ENCODE measurements around the gene TNFRSF6B. TPM values are rescaled to one million over a fixed set of nuclear protein-coding genes. Genes with fewer than 3 reads are reported as not detected.

The TNFRSF6B gene
- polyA plus RNA-seq, 5 donors, result 0.98 to 3.3 (median 2.0) TPM

- DNase-seq, result no peak
Observed at GRCh38 chr20:63746751-63747315, 50.4 kb downstream of the TNFRSF6B start.

GRCh38 chr20:63747622-63748069 is 51.2 kb downstream of the TNFRSF6B start:
- DNase-seq, result no peak

Other genes starting within 250 kb of the TNFRSF6B start
- 10 to 100 TPM in 4 of 5 donors, 1 to 10 TPM in 1; 7.9 to 25.2 (median 12.4) TPM for gene KCNQ2, start 224.0 kb upstream of the TNFRSF6B start, polyA plus RNA-seq (ENCODE audit: insufficient read depth in 1 of 5, insufficient read length in 5 of 5, low replicate concordance in 1 of 5)
- 10 to 100 TPM in 1 of 5 donors, under 1 TPM in 4; 0.36 to 38.6 (median 0.61) TPM for gene EEF1A2, start 197.6 kb upstream of the TNFRSF6B start, polyA plus RNA-seq (ENCODE audit: insufficient read depth in 1 of 5, insufficient read length in 5 of 5, low replicate concordance in 1 of 5)
- 100 to 1,000 TPM; 140 to 601 (median 282) TPM for gene PPDPF, start 175.9 kb upstream of the TNFRSF6B start, polyA plus RNA-seq (ENCODE audit: insufficient read depth in 1 of 5, insufficient read length in 5 of 5, low replicate concordance in 1 of 5)
- under 1 TPM; 0.43 to 0.82 (median 0.55) TPM for gene PTK6, start 159.3 kb upstream of the TNFRSF6B start, polyA plus RNA-seq (ENCODE audit: insufficient read depth in 1 of 5, insufficient read length in 5 of 5, low replicate concordance in 1 of 5)
- under 1 TPM; 0.12 to 0.27 (median 0.15) TPM for gene SRMS, start 148.9 kb upstream of the TNFRSF6B start, polyA plus RNA-seq (ENCODE audit: insufficient read depth in 1 of 5, insufficient read length in 5 of 5, low replicate concordance in 1 of 5)
- gene FNDC11, start 142.5 kb upstream of the TNFRSF6B start, polyA plus RNA-seq (ENCODE audit: insufficient read depth in 1 of 5, insufficient read length in 5 of 5, low replicate concordance in 1 of 5), result under 1 TPM; 0.66 to 0.91 (median 0.71) TPM
- gene HELZ2, start 122.4 kb upstream of the TNFRSF6B start, polyA plus RNA-seq (ENCODE audit: insufficient read depth in 1 of 5, insufficient read length in 5 of 5, low replicate concordance in 1 of 5), result 10 to 100 TPM; 12.2 to 20.9 (median 14.4) TPM
- 10 to 100 TPM in 2 of 5 donors, 1 to 10 TPM in 3; 7.7 to 13.5 (median 9.9) TPM for gene GMEB2, start 69.6 kb upstream of the TNFRSF6B start, polyA plus RNA-seq (ENCODE audit: insufficient read depth in 1 of 5, insufficient read length in 5 of 5, low replicate concordance in 1 of 5)
- gene STMN3, start 43.2 kb upstream of the TNFRSF6B start, polyA plus RNA-seq (ENCODE audit: insufficient read depth in 1 of 5, insufficient read length in 5 of 5, low replicate concordance in 1 of 5), result 10 to 100 TPM; 25.4 to 56.9 (median 37.5) TPM
- 10 to 100 TPM; 18.9 to 23.2 (median 20.2) TPM for gene RTEL1, start 38.3 kb upstream of the TNFRSF6B start, polyA plus RNA-seq (ENCODE audit: insufficient read depth in 1 of 5, insufficient read length in 5 of 5, low replicate concordance in 1 of 5)
- 10 to 100 TPM; 26.6 to 40.2 (median 34.3) TPM for gene ARFRP1, start 11.3 kb downstream of the TNFRSF6B start, polyA plus RNA-seq (ENCODE audit: insufficient read depth in 1 of 5, insufficient read length in 5 of 5, low replicate concordance in 1 of 5)
- 10 to 100 TPM; 13.1 to 27.1 (median 16.8) TPM for gene ZGPAT, start 11.4 kb downstream of the TNFRSF6B start, polyA plus RNA-seq (ENCODE audit: insufficient read depth in 1 of 5, insufficient read length in 5 of 5, low replicate concordance in 1 of 5)
- gene LIME1, start 40.0 kb downstream of the TNFRSF6B start, polyA plus RNA-seq (ENCODE audit: insufficient read depth in 1 of 5, insufficient read length in 5 of 5, low replicate concordance in 1 of 5), result 1 to 10 TPM; 2.9 to 8.6 (median 5.6) TPM
- gene SLC2A4RG, start 43.1 kb downstream of the TNFRSF6B start, polyA plus RNA-seq (ENCODE audit: insufficient read depth in 1 of 5, insufficient read length in 5 of 5, low replicate concordance in 1 of 5), result 100 to 1,000 TPM in 3 of 5 donors, 10 to 100 TPM in 2; 52.4 to 206 (median 102) TPM
- gene ZBTB46, start 134.6 kb downstream of the TNFRSF6B start, polyA plus RNA-seq (ENCODE audit: insufficient read depth in 1 of 5, insufficient read length in 5 of 5, low replicate concordance in 1 of 5), result 10 to 100 TPM in 3 of 5 donors, 1 to 10 TPM in 2; 8.0 to 15.7 (median 10.3) TPM
- gene ABHD16B, start 164.8 kb downstream of the TNFRSF6B start, polyA plus RNA-seq (ENCODE audit: insufficient read depth in 1 of 5, insufficient read length in 5 of 5, low replicate concordance in 1 of 5), result not detected
- 10 to 100 TPM; 81.9 to 93.7 (median 86.7) TPM for gene TPD52L2, start 168.6 kb downstream of the TNFRSF6B start, polyA plus RNA-seq (ENCODE audit: insufficient read depth in 1 of 5, insufficient read length in 5 of 5, low replicate concordance in 1 of 5)
- 10 to 100 TPM; 16.2 to 32.5 (median 22.3) TPM for gene DNAJC5, start 198.5 kb downstream of the TNFRSF6B start, polyA plus RNA-seq (ENCODE audit: insufficient read depth in 1 of 5, insufficient read length in 5 of 5, low replicate concordance in 1 of 5)

All from right lung (tissue), 5 donors.